HAP-1 (cell line): Measurements from ENCODE around the gene PBX1.

ENCODE experiments used
- DNase-seq, 2 experiments: peaks; one replicate each; pipeline ENCODE4 v3.0.0-alpha.2; 2016 to 2020; ENCODE audit warnings: low spot score in 2 of 2
- H3K27me3 ChIP-seq: fragments of 250-450 bp; sonication (Bioruptor Pico); 2 replicates; pipeline ENCODE4 v1.5.1; 2020; ENCODE audit warnings: low read depth, mild to moderate bottlenecking, moderate library complexity
- H3K36me3 ChIP-seq: fragments of 250-450 bp; sonication (Bioruptor Pico); replicated peaks from 2 replicates; pipeline ENCODE4 v1.5.1; 2020; ENCODE audit warnings: mild to moderate bottlenecking
- H3K4me1 ChIP-seq: fragments of 250-450 bp; sonication (Bioruptor Pico); 2 replicates; pipeline ENCODE4 v1.5.1; 2020; ENCODE audit warnings: mild to moderate bottlenecking
- H3K4me3 ChIP-seq: fragments of 250-450 bp; sonication (Bioruptor Pico); 2 replicates; pipeline ENCODE4 v1.5.1; 2020; ENCODE audit warnings: mild to moderate bottlenecking, moderate library complexity
- H3K9me3 ChIP-seq: fragments of 250-450 bp; sonication (Bioruptor Pico); 2 replicates; pipeline ENCODE4 v1.5.1; 2020; ENCODE audit warnings: mild to moderate bottlenecking, moderate library complexity
- in situ Hi-C: fragments of 300-500 bp; cut with MboI; formaldehyde crosslinking; loops from 3 replicates; pipeline ENCODE4 v1.14.3; 2020; ENCODE audit warnings: low sequenced_read_pairs, inconsistent platforms, mixed read lengths

Gene PBX1

GRCh38 chr1:164746632-164747031, 187.6 kb downstream of the PBX1 start:
- no peaks in the 10 kb centered on the region; the same call in 1 of the 2 replicates for H3K4me1 ChIP-seq
- DNase-seq: no peak
- in situ Hi-C loops: no loop called here
- H3K27me3 ChIP-seq: no peaks in the 10 kb centered on the region
- no peaks in the 10 kb centered on the region for H3K36me3 ChIP-seq
- H3K9me3 ChIP-seq: no peaks in the 10 kb centered on the region
- H3K4me3 ChIP-seq: no peak overlapping the region

DNA sequence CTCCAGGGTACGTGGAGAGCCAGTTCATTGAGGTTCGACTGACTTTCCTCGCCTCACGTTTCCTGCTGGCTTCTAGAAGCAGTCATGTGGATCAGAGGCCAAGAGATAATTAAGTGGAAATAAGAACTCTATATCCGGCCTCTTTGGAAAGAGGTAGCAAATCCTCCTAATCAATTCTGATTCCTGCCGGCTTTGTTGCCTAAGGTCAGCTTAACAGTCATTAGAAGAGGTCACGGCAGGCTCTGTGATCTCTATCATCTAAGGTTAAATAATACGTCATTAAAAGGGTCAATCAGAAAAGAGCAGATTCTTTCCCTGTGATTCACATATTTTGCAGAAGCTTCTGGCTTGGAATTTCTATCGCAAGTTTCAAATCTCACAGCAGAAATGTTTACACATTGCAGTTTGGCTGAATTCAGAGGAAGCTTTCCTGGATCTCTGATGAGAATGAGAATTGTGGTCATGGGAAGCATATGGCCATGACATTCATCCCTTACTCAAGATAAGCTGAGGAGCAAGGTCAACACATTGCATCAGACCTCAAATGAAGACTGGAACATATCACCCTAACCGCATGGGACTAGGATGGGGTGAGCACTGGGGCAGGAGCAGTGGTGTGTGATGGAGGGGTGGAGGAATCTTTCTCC, 189.4 kb downstream of the PBX1 start:
- H3K4me1 ChIP-seq: no peaks in the 10 kb centered on the region; the same call in 1 of the 2 replicates
- in situ Hi-C loops: no loop called here
- H3K9me3 ChIP-seq: no peaks in the 10 kb centered on the region
- H3K4me3 ChIP-seq: no peak overlapping the region
- no peaks in the 10 kb centered on the region for H3K36me3 ChIP-seq
- DNase-seq: no peak
- no peaks in the 10 kb centered on the region for H3K27me3 ChIP-seq

DNA sequence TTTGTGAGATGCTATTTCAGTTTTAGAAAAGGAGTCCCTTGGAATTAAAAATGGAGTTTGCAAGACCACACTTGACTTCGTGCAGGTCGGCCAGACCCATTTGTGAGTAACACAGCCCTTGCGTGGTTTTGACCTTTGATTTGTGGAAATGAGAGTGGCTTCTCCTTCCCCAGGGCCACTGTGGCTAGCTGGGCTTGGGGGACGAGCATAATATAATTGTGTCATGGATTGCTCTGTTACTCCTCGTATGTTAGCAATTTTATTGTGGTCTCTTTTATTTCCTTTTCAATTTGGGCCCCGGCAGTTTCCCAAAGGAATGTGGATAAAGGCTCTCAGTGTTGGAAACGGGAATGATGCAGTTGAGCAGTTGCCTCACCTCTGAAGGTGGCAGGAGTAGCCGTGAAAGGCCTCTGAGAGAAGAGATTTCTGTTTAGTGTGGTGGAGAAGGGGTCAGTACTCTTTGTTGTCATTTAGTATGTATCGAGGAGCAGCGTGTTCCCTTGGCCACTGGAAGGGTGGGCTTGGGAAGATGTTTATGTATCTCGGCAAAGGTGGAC, 194.6 kb downstream of the PBX1 start:
- Histone ChIP-seq H3K4me1 (no peaks in the 10 kb centered on the region; the same call in 1 of the 2 replicates), H3K27me3 (no peaks in the 10 kb centered on the region), H3K4me3 (no peak overlapping the region), H3K9me3 (no peaks in the 10 kb centered on the region), H3K36me3 (no peaks in the 10 kb centered on the region)
- in situ Hi-C loops: no loop called here
- no peak for DNase-seq

GRCh38 chr1:164754088-164754600, 195.2 kb downstream of the PBX1 start:
- DNase-seq: no peak
- H3K4me1 ChIP-seq: no peaks in the 10 kb centered on the region
- no peaks in the 10 kb centered on the region for H3K9me3 ChIP-seq
- no peaks in the 10 kb centered on the region for H3K27me3 ChIP-seq
- no peaks in the 10 kb centered on the region for H3K36me3 ChIP-seq
- no peak overlapping the region for H3K4me3 ChIP-seq
- in situ Hi-C loops: no loop called here

- Histone ChIP-seq H3K4me1 (no peaks in the 10 kb centered on the region), H3K9me3 (no peaks in the 10 kb centered on the region), H3K27me3 (no peaks in the 10 kb centered on the region), H3K36me3 (no peaks in the 10 kb centered on the region), H3K4me3 (no peak overlapping the region)
- in situ Hi-C loops: no loop called here
- DNase-seq: peak in 1 of 2 experiments; percentile 14
These were observed 196.7 kb downstream of the PBX1 start for GRCh38 chr1:164755690-164756089.

GRCh38 chr1:164756741-164757140, 197.8 kb downstream of the PBX1 start:
- in situ Hi-C loops: no loop called here
- Histone ChIP-seq H3K4me1 (no peaks in the 10 kb centered on the region), H3K4me3 (no peak overlapping the region), H3K9me3 (no peaks in the 10 kb centered on the region), H3K36me3 (no peaks in the 10 kb centered on the region), H3K27me3 (no peaks in the 10 kb centered on the region)
- no peak for DNase-seq

GRCh38 chr1:164757625-164758024, 198.6 kb downstream of the PBX1 start:
- no peak overlapping the region for H3K4me3 ChIP-seq
- no peaks in the 10 kb centered on the region for H3K9me3 ChIP-seq
- no peaks in the 10 kb centered on the region for H3K4me1 ChIP-seq
- H3K27me3 ChIP-seq: no peaks in the 10 kb centered on the region
- DNase-seq: no peak
- no peaks in the 10 kb centered on the region for H3K36me3 ChIP-seq
- in situ Hi-C loops: no loop called here

DNA sequence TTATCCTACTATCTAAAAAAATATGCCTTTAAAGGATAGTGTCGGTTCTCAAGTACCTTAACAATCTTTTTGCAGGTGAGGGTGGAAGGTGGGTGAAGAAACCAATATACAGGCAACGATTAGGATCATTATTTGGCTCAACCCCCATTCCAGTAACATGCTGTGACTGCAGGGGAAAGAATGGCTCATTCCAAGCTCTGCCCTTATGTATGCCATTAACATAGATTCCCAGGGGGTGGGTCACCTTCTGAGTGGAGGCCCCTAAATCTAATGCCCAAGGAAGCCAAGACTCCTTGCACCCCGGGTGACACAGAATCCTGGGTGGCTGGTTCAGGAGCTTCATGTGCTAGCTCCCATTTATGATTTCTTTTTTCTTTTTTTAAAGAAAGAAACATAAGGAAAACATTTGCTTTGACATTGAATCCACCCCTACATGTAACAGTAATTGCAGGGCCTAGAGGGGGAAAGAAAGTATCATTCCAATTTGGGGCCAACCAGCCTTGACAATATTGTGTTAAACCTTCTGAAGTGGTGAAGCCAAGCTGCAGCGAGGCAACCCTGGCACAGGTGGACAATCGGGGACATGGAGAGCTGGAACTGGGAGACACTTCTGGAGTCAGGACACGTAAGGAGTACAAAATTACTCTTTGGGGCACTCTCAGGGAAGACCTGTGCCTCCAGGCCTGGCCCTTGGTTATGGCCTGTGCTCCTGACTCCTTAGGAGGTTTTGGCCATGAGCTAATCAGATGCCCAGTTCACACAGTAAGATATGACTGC, 200.3 kb downstream of the PBX1 start:
- no peaks in the 10 kb centered on the region for H3K9me3 ChIP-seq
- no peak for DNase-seq
- no peaks in the 10 kb centered on the region for H3K27me3 ChIP-seq
- H3K4me1 ChIP-seq: no peaks in the 10 kb centered on the region
- H3K36me3 ChIP-seq: no peaks in the 10 kb centered on the region
- in situ Hi-C loops: no loop called here
- H3K4me3 ChIP-seq: no peak overlapping the region

- in situ Hi-C loops: no loop called here
- no peak for DNase-seq
- Histone ChIP-seq H3K36me3 (no peaks in the 10 kb centered on the region), H3K9me3 (no peaks in the 10 kb centered on the region), H3K4me3 (no peak overlapping the region), H3K4me1 (no peaks in the 10 kb centered on the region), H3K27me3 (no peaks in the 10 kb centered on the region)
These were observed 201.0 kb downstream of the PBX1 start for GRCh38 chr1:164759979-164760469.

GRCh38 chr1:164760569-164760968, 201.6 kb downstream of the PBX1 start:
- Histone ChIP-seq H3K36me3 (no peaks in the 10 kb centered on the region), H3K9me3 (no peaks in the 10 kb centered on the region), H3K27me3 (no peaks in the 10 kb centered on the region), H3K4me3 (no peak overlapping the region), H3K4me1 (no peaks in the 10 kb centered on the region)
- in situ Hi-C loops: no loop called here
- no peak for DNase-seq

DNA sequence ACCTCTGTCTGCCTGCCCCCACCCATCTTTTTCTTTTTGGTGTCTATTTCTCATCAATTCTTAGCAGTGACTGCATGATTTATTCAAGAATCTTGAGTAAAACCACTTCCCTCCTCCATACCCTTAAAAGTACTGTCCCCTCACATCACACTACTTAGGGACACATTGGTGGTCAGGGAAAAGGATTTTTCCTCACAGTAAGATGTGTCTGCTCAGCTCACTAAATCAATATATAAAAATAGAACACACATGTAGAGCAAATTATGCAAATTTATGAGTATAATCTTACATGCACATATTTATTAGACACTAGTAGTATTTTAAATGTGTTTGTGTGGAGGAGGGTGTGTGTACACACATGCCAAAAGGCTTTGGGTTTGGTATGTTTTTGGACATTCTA, 202.0 kb downstream of the PBX1 start:
- H3K4me3 ChIP-seq: no peak overlapping the region
- in situ Hi-C loops: no loop called here
- no peaks in the 10 kb centered on the region for H3K27me3 ChIP-seq
- no peaks in the 10 kb centered on the region for H3K36me3 ChIP-seq
- H3K4me1 ChIP-seq: no peaks in the 10 kb centered on the region
- DNase-seq: no peak
- no peaks in the 10 kb centered on the region for H3K9me3 ChIP-seq

GRCh38 chr1:164763098-164763497, 204.1 kb downstream of the PBX1 start:
- H3K4me3 ChIP-seq: no peak overlapping the region
- no peaks in the 10 kb centered on the region for H3K9me3 ChIP-seq
- H3K27me3 ChIP-seq: no peaks in the 10 kb centered on the region
- in situ Hi-C loops: no loop called here
- no peaks in the 10 kb centered on the region for H3K4me1 ChIP-seq
- no peak for DNase-seq
- no peaks in the 10 kb centered on the region for H3K36me3 ChIP-seq

- in situ Hi-C loops: no loop called here
- no peaks in the 10 kb centered on the region for H3K4me1 ChIP-seq
These were observed 205.3 kb downstream of the PBX1 start for GRCh38 chr1:164764333-164764732.

GRCh38 chr1:164765557-164765956, 206.6 kb downstream of the PBX1 start:
- Histone ChIP-seq H3K4me3 (no peak overlapping the region), H3K36me3 (no peaks in the 10 kb centered on the region), H3K9me3 (no peaks in the 10 kb centered on the region), H3K4me1 (no peaks in the 10 kb centered on the region), H3K27me3 (no peaks in the 10 kb centered on the region)
- in situ Hi-C loops: no loop called here
- no peak for DNase-seq

More at GRCh38 chr1:164764333-164764732, 205.3 kb downstream of the PBX1 start:
- DNase-seq: no peak
- H3K4me3 ChIP-seq: no peak overlapping the region
- H3K36me3 ChIP-seq: no peaks in the 10 kb centered on the region
- H3K27me3 ChIP-seq: no peaks in the 10 kb centered on the region
- H3K9me3 ChIP-seq: no peaks in the 10 kb centered on the region
